8988T (cell line): Measurements from ENCODE around the gene ZBED1.
"Not testable (repeated sequence)": the region's sequence is repeated elsewhere in the genome, so short reads cannot be mapped to it uniquely, and the experiment has no call there.

Experiments
- DNase-seq: peaks from one replicate; pipeline ENCODE4 v3.0.0; 2011

Gene ZBED1

GRCh38 chrX:2500803-2501558 lies at the start of gene ZBED1, which contains the start of gene DHRSX:
Gene ZBED1, minus strand, starts transcription at chrX:2500976. Its CDS starts 10,257 bp downstream, at chrX:2490719.
Gene DHRSX, minus strand, starts transcription at chrX:2500976. Its CDS starts 51 bp downstream, at chrX:2500925.
- DNase-seq = peak; percentile 73

GRCh38 chrX:2549876-2550275 lies 49.1 kb upstream of the ZBED1 start:
- no peak for DNase-seq

- no peak for DNase-seq
These were observed 48.1 kb upstream of the ZBED1 start for GRCh38 chrX:2548711-2549423.

GRCh38 chrX:2547736-2548135 lies 47.0 kb upstream of the ZBED1 start:
- DNase-seq = no peak

GRCh38 chrX:2546496-2546895 lies 45.7 kb upstream of the ZBED1 start:
- DNase-seq = no peak

- no peak for DNase-seq
These were observed 44.4 kb upstream of the ZBED1 start for GRCh38 chrX:2545144-2545543.

- no peak for DNase-seq
These were observed 42.2 kb upstream of the ZBED1 start for GRCh38 chrX:2542826-2543521.

GRCh38 chrX:2541603-2542002 lies 40.8 kb upstream of the ZBED1 start:
- DNase-seq = no peak

GRCh38 chrX:2540426-2540947 lies 39.7 kb upstream of the ZBED1 start:
- DNase-seq = no peak

- no peak for DNase-seq
These were observed 38.8 kb upstream of the ZBED1 start for GRCh38 chrX:2539586-2539985.

GRCh38 chrX:2538031-2538757 lies 37.4 kb upstream of the ZBED1 start:
- DNase-seq = no peak

GRCh38 chrX:2536974-2537373 lies 36.2 kb upstream of the ZBED1 start:
- DNase-seq = no peak

GRCh38 chrX:2536141-2536540 lies 35.4 kb upstream of the ZBED1 start:
- DNase-seq = no peak

- DNase-seq = not testable (repeated sequence)
These were observed 33.7 kb upstream of the ZBED1 start for GRCh38 chrX:2534261-2535021.

GRCh38 chrX:2533424-2533823 lies 32.6 kb upstream of the ZBED1 start:
- no peak for DNase-seq

- no peak for DNase-seq
These were observed 25.6 kb upstream of the ZBED1 start for GRCh38 chrX:2526390-2526789.

GRCh38 chrX:2523911-2524310 lies 23.1 kb upstream of the ZBED1 start:
- DNase-seq = no peak

- DNase-seq = no peak
These were observed 21.2 kb upstream of the ZBED1 start for GRCh38 chrX:2521927-2522386.

- DNase-seq = no peak
These were observed 20.5 kb upstream of the ZBED1 start for GRCh38 chrX:2521092-2521926.

GRCh38 chrX:2520539-2520938 lies 19.8 kb upstream of the ZBED1 start:
- no peak for DNase-seq

- DNase-seq = not testable (repeated sequence)
These were observed 18.9 kb upstream of the ZBED1 start for GRCh38 chrX:2519638-2520037.
